Measurements from ENCODE around the gene SMG5. TPM values are rescaled to one million over a fixed set of nuclear protein-coding genes. Genes with fewer than 3 reads are reported as not detected.

The SMG5 gene
- total RNA-seq, 1 experiment from 2014 or later: 117 TPM

DNA sequence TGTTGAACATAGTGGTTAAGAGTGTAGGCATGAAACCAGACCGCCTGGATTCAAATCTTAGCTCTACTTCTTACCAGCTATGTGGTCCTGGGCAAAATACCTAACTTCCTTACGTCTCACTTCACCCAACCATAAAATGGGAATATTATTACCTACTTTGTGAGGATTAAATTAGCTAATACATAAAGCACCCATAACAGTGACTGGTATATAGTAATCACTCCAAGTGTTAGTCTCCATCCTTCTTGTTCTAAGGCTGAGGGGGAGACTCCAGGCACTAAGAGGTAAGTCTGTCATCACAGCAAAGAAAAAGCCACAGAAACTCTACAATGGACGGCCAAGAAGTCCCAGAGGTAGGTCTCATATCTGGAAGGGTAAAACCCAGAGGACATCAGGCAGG is 2.8 kb downstream of the SMG5 start:
- no peak for ATAC-seq
- intact Hi-C loops (cut with micrococcal nuclease; ENCODE audit: unreplicated experiment): no loop called here
- POLR2A ChIA-PET: no interaction called here

GRCh38 chr1:156276966-156277381 is 5.7 kb downstream of the SMG5 start:
- in situ Hi-C loops (cut with HindIII; ENCODE audit: low pct_unique_long_range_greater_than_20kb, low sequenced_read_pairs): no loop called here
- H3K36me3 ChIP-seq (ENCODE audit: control insufficient read depth, insufficient read depth, low read length): peaks cover 38% of the 10 kb centered on the region
- CTCF ChIA-PET: no interaction called here
- H3K9me3 ChIP-seq (ENCODE audit: control insufficient read depth, insufficient read depth, low read depth, low read length): no peaks in the 10 kb centered on the region
- peaks cover 9% of the 10 kb centered on the region for H3K4me1 ChIP-seq (ENCODE audit: control insufficient read depth, insufficient read depth, low read length)
- intact Hi-C loops (cut with micrococcal nuclease; ENCODE audit: unreplicated experiment): no loop called here
- POLR2A ChIA-PET: no interaction called here
- DNase-seq (ENCODE audit: low read depth, low spot score) (no peak), ATAC-seq (no peak)
- H3K27me3 ChIP-seq (ENCODE audit: control insufficient read depth, insufficient read depth, low read length): no peaks in the 10 kb centered on the region
- no peak for TF ChIP-seq SIN3A (IDR thresholded peaks at IDR 0.05; ENCODE audit: borderline replicate concordance, insufficient read depth, low read depth, low read length)
- no peak for TF ChIP-seq POLR2AphosphoS5 (IDR thresholded peaks at IDR 0.05; ENCODE audit: low read depth, low read length)
- TF ChIP-seq TCF7L2 (IDR thresholded peaks at IDR 0.05; ENCODE audit: low read depth, low read length): no peak
- no peak for TF ChIP-seq CTCF (IDR thresholded peaks at IDR 0.05)
- no peak for TF ChIP-seq REST (IDR thresholded peaks at IDR 0.05; ENCODE audit: insufficient read depth in 1 of 2, low read depth in 2 of 2, low read length in 1 of 2)
- BruUV-seq (replicated peaks): no TSS peak
- H3K4me3 ChIP-seq (ENCODE audit: low read depth in 2 of 2, low read length in 2 of 2): no peak overlapping the region
- H3K27ac ChIP-seq (ENCODE audit: low read length): no peak overlapping the region

More for the DNA sequence above, 2.8 kb downstream of the SMG5 start:
- TF ChIP-seq POLR2AphosphoS5 (IDR thresholded peaks at IDR 0.05; ENCODE audit: low read depth, low read length) (no peak), REST (IDR thresholded peaks at IDR 0.05; ENCODE audit: insufficient read depth in 1 of 2, low read depth in 2 of 2, low read length in 1 of 2) (no peak), SIN3A (IDR thresholded peaks at IDR 0.05; ENCODE audit: borderline replicate concordance, insufficient read depth, low read depth, low read length) (no peak), CTCF (IDR thresholded peaks at IDR 0.05) (no peak), TCF7L2 (IDR thresholded peaks at IDR 0.05; ENCODE audit: low read depth, low read length) (no peak)
- no peak for DNase-seq (ENCODE audit: low read depth, low spot score)
- peaks cover 23% of the 10 kb centered on the region for H3K36me3 ChIP-seq (ENCODE audit: control insufficient read depth, insufficient read depth, low read length)
- H3K27ac ChIP-seq (ENCODE audit: low read length): no peak overlapping the region
- H3K27me3 ChIP-seq (ENCODE audit: control insufficient read depth, insufficient read depth, low read length): no peaks in the 10 kb centered on the region
- no peaks in the 10 kb centered on the region for H3K9me3 ChIP-seq (ENCODE audit: control insufficient read depth, insufficient read depth, low read depth, low read length)
- no peak overlapping the region for H3K4me3 ChIP-seq (ENCODE audit: low read depth in 2 of 2, low read length in 2 of 2)
- no TSS peak for BruUV-seq (replicated peaks)
- CTCF ChIA-PET: no interaction called here
- peaks cover 14% of the 10 kb centered on the region for H3K4me1 ChIP-seq (ENCODE audit: control insufficient read depth, insufficient read depth, low read length)
- in situ Hi-C loops (cut with HindIII; ENCODE audit: low pct_unique_long_range_greater_than_20kb, low sequenced_read_pairs): no loop called here
